ENCODE data around the gene FADS3. TPM values are rescaled to one million over a fixed set of nuclear protein-coding genes. Genes with fewer than 3 reads are reported as not detected.

FADS3 gene

Small RNA genes lying within 50 kb of the gene (small RNA-seq; reads per million reads assigned to genes)
- not detected for gene MIR6746
- gene RNU6-1243P: not detected

Measured in skeletal muscle satellite cell (primary cell).